Vagina (tissue), 2 donors: ENCODE measurements around the gene ARID1B.

Experiments
- POLR2A ChIP-seq, 2 donors: fragments of 450-650 bp; IDR thresholded peaks; one replicate each; pipeline ENCODE4 v1.6.1; 2017; ENCODE audit warnings: antibody characterized with exemption in 2 of 2, mild to moderate bottlenecking in 2 of 2, moderate library complexity in 2 of 2
- POLR2AphosphoS5 ChIP-seq, 2 donors: sonication (generic); formaldehyde crosslinking; IDR thresholded peaks; one replicate each; pipeline ENCODE4 v1.9.0; 2017; ENCODE audit warnings: antibody characterized with exemption in 2 of 2, mild to moderate bottlenecking in 2 of 2, low read depth in 1 of 2; ENCODE audit not compliant: insufficient read depth in 1 of 2
- TF ChIP-seq, protein P1 (sequence below), 3 experiments: fragments of 450-650 bp in 2 of 3; fragments of 200-600 bp in 1 of 3; sonication (generic) in 1 of 3; IDR thresholded peaks; one replicate each; pipeline ENCODE4 v1.5.1; 2017 to 2019; ENCODE audit warnings: antibody characterized with exemption in 3 of 3, mild to moderate bottlenecking in 2 of 3, moderate library complexity in 2 of 3

- TF ChIP-seq, protein P1, sequence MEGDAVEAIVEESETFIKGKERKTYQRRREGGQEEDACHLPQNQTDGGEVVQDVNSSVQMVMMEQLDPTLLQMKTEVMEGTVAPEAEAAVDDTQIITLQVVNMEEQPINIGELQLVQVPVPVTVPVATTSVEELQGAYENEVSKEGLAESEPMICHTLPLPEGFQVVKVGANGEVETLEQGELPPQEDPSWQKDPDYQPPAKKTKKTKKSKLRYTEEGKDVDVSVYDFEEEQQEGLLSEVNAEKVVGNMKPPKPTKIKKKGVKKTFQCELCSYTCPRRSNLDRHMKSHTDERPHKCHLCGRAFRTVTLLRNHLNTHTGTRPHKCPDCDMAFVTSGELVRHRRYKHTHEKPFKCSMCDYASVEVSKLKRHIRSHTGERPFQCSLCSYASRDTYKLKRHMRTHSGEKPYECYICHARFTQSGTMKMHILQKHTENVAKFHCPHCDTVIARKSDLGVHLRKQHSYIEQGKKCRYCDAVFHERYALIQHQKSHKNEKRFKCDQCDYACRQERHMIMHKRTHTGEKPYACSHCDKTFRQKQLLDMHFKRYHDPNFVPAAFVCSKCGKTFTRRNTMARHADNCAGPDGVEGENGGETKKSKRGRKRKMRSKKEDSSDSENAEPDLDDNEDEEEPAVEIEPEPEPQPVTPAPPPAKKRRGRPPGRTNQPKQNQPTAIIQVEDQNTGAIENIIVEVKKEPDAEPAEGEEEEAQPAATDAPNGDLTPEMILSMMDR (IDR thresholded peaks at IDR 0.05): no peak
- TF ChIP-seq POLR2AphosphoS5 (IDR thresholded peaks at IDR 0.05; ENCODE audit: insufficient read depth in 1 of 2, low read depth in 1 of 2) (no peak), POLR2A (IDR thresholded peaks at IDR 0.05) (no peak)
Observed at GRCh38 chr6:157101166-157101565, 324.0 kb downstream of the ARID1B start.
